ENCODE data around the gene EPSTI1.
"Not testable (repeated sequence)": the region's sequence is repeated elsewhere in the genome, so short reads cannot be mapped to it uniquely, and the experiment has no call there.

The EPSTI1 gene

GRCh38 chr13:42864952-42865767 is 126.9 kb downstream of the EPSTI1 start:
- Histone ChIP-seq H3K4me1 (ENCODE audit: insufficient read depth, low read length) (no peaks in the 10 kb centered on the region), H3K27ac (ENCODE audit: low read depth, low read length) (no peak overlapping the region), H3K9me3 (ENCODE audit: low read length) (no peaks in the 10 kb centered on the region), H3K9ac (ENCODE audit: low read length) (no peak overlapping the region), H3K27me3 (ENCODE audit: control insufficient read depth in 1 of 2, insufficient read depth in 2 of 2, low read length in 2 of 2) (no peaks in the 10 kb centered on the region), H3K36me3 (ENCODE audit: insufficient read depth, low read length) (no peaks in the 10 kb centered on the region), H3K4me3 (ENCODE audit: low read depth in 1 of 2, low read length in 2 of 2) (no peak overlapping the region)

- H3K27ac ChIP-seq (ENCODE audit: low read depth, low read length); H3K9ac ChIP-seq (ENCODE audit: low read length); H3K9me3 ChIP-seq (ENCODE audit: low read length); H3K4me3 ChIP-seq (ENCODE audit: low read depth in 1 of 2, low read length in 2 of 2); H3K36me3 ChIP-seq (ENCODE audit: insufficient read depth, low read length); H3K27me3 ChIP-seq (ENCODE audit: control insufficient read depth in 1 of 2, insufficient read depth in 2 of 2, low read length in 2 of 2); H3K4me1 ChIP-seq (ENCODE audit: insufficient read depth, low read length): not testable (repeated sequence)
These were observed 129.7 kb downstream of the EPSTI1 start for GRCh38 chr13:42862370-42862769.

DNA sequence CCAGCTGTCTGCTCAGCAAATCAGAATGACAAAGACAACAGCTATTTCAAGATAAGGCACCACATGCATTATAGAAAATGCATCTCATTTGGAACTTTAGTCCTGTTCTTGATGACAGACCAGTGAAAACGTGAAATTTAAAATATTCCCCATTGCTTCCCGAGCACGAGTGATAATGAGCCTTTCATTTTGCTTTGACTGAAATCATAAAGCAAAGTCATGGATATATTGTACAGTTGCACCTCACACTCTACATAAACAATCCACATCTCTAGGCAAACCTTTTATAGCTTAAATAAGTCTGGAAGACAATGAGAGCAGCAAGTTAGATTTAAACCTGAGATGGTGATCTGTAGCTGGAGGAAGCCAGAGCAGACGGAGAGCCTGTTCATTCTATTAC is 131.6 kb downstream of the EPSTI1 start:
- Histone ChIP-seq H3K27ac (ENCODE audit: low read depth, low read length) (no peak overlapping the region), H3K36me3 (ENCODE audit: insufficient read depth, low read length) (no peaks in the 10 kb centered on the region), H3K9me3 (ENCODE audit: low read length) (no peaks in the 10 kb centered on the region), H3K4me1 (ENCODE audit: insufficient read depth, low read length) (no peaks in the 10 kb centered on the region), H3K9ac (ENCODE audit: low read length) (no peak overlapping the region), H3K4me3 (ENCODE audit: low read depth in 1 of 2, low read length in 2 of 2) (no peak overlapping the region), H3K27me3 (ENCODE audit: control insufficient read depth in 1 of 2, insufficient read depth in 2 of 2, low read length in 2 of 2) (no peaks in the 10 kb centered on the region)

DNA sequence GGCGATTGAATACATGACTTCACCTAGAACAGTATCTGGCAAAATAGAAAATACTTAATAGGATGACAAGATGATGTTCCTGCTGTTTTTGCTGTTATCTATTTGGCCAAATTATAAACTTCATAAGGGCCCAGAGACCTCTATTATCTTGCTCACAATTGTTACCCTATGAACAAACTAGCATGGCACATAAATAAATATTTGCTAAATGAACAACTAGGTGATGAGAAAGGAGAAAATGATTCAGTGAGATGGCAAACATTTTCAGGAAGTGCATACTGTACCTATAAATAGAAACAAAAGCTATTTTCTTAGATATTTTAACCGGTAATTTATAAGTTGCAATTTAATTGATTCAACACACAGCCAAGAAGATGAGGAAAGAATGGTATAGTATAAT is 132.3 kb downstream of the EPSTI1 start:
- no peaks in the 10 kb centered on the region for H3K27me3 ChIP-seq (ENCODE audit: control insufficient read depth in 1 of 2, insufficient read depth in 2 of 2, low read length in 2 of 2)
- no peaks in the 10 kb centered on the region for H3K9me3 ChIP-seq (ENCODE audit: low read length)
- H3K27ac ChIP-seq (ENCODE audit: low read depth, low read length), result no peak overlapping the region
- no peak overlapping the region for H3K4me3 ChIP-seq (ENCODE audit: low read depth in 1 of 2, low read length in 2 of 2)
- H3K9ac ChIP-seq (ENCODE audit: low read length), result no peak overlapping the region
- H3K4me1 ChIP-seq (ENCODE audit: insufficient read depth, low read length), result no peaks in the 10 kb centered on the region
- no peaks in the 10 kb centered on the region for H3K36me3 ChIP-seq (ENCODE audit: insufficient read depth, low read length)

DNA sequence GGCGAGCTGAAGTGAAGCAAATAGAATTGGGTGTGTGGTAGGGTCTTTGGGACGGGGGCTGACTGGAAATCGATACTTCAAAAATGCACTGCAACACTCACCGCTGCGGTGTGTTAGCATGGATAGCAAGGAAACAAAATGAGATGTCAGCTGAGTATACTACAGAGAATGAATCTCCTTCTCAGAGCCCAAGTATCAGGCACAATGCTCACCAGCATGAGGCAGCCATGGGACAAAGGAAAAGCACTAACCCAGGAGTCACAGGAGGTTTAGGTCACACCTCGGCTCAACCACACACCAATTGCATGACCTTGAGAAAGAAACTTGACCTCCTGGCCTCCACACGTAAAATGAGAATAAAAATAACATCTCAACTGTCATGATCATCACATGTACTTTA is 136.6 kb downstream of the EPSTI1 start:
- no peaks in the 10 kb centered on the region for H3K36me3 ChIP-seq (ENCODE audit: insufficient read depth, low read length)
- no peak overlapping the region for H3K27ac ChIP-seq (ENCODE audit: low read depth, low read length)
- no peak overlapping the region for H3K9ac ChIP-seq (ENCODE audit: low read length)
- no peaks in the 10 kb centered on the region for H3K27me3 ChIP-seq (ENCODE audit: control insufficient read depth in 1 of 2, insufficient read depth in 2 of 2, low read length in 2 of 2)
- no peaks in the 10 kb centered on the region for H3K4me1 ChIP-seq (ENCODE audit: insufficient read depth, low read length)
- no peaks in the 10 kb centered on the region for H3K9me3 ChIP-seq (ENCODE audit: low read length)
- H3K4me3 ChIP-seq (ENCODE audit: low read depth in 1 of 2, low read length in 2 of 2), result no peak overlapping the region

- Histone ChIP-seq H3K36me3 (ENCODE audit: insufficient read depth, low read length) (no peaks in the 10 kb centered on the region), H3K27me3 (ENCODE audit: control insufficient read depth in 1 of 2, insufficient read depth in 2 of 2, low read length in 2 of 2) (no peaks in the 10 kb centered on the region), H3K27ac (ENCODE audit: low read depth, low read length) (no peak overlapping the region), H3K4me1 (ENCODE audit: insufficient read depth, low read length) (no peaks in the 10 kb centered on the region), H3K9ac (ENCODE audit: low read length) (no peak overlapping the region), H3K4me3 (ENCODE audit: low read depth in 1 of 2, low read length in 2 of 2) (no peak overlapping the region), H3K9me3 (ENCODE audit: low read length) (no peaks in the 10 kb centered on the region)
These were observed 139.9 kb downstream of the EPSTI1 start for GRCh38 chr13:42852136-42852535.

DNA sequence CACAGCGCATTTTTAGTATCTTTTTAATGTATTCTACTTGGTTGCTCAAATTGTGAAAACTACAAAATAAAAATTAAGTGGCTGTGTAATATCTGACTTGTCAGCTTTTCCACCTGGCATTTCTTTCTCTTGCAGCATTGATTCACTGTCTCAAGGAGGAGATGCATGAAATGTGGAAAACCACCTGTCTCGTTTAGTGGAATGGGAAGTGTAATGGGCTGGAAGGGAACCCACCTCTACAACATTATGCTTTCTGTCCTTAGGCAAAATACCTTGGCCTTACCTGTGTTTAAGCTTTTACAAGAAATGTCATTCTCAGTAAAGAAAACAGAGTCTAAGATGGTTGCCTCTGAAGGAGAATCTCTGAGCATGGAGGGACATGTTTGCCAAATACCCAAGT is 142.8 kb downstream of the EPSTI1 start:
- H3K36me3 ChIP-seq (ENCODE audit: insufficient read depth, low read length), result no peaks in the 10 kb centered on the region
- no peak overlapping the region for H3K4me3 ChIP-seq (ENCODE audit: low read depth in 1 of 2, low read length in 2 of 2)
- H3K27ac ChIP-seq (ENCODE audit: low read depth, low read length), result no peak overlapping the region
- H3K4me1 ChIP-seq (ENCODE audit: insufficient read depth, low read length), result no peaks in the 10 kb centered on the region
- no peaks in the 10 kb centered on the region for H3K9me3 ChIP-seq (ENCODE audit: low read length)
- H3K9ac ChIP-seq (ENCODE audit: low read length), result no peak overlapping the region
- no peaks in the 10 kb centered on the region for H3K27me3 ChIP-seq (ENCODE audit: control insufficient read depth in 1 of 2, insufficient read depth in 2 of 2, low read length in 2 of 2)

- H3K27ac ChIP-seq (ENCODE audit: low read depth, low read length), result no peak overlapping the region
These were observed 144.0 kb downstream of the EPSTI1 start for GRCh38 chr13:42847891-42848663.

GRCh38 chr13:42836930-42837690 is 154.9 kb downstream of the EPSTI1 start:
- Histone ChIP-seq H3K27ac (ENCODE audit: low read depth, low read length) (no peak overlapping the region), H3K9ac (ENCODE audit: low read length) (no peak overlapping the region), H3K9me3 (ENCODE audit: low read length) (no peaks in the 10 kb centered on the region), H3K4me3 (ENCODE audit: low read depth in 1 of 2, low read length in 2 of 2) (no peak overlapping the region), H3K27me3 (ENCODE audit: control insufficient read depth in 1 of 2, insufficient read depth in 2 of 2, low read length in 2 of 2) (no peaks in the 10 kb centered on the region), H3K36me3 (ENCODE audit: insufficient read depth, low read length) (no peaks in the 10 kb centered on the region), H3K4me1 (ENCODE audit: insufficient read depth, low read length) (peaks cover 7% of the 10 kb centered on the region)

More at GRCh38 chr13:42847891-42848663, 144.0 kb downstream of the EPSTI1 start:
- Histone ChIP-seq H3K9ac (ENCODE audit: low read length) (no peak overlapping the region), H3K36me3 (ENCODE audit: insufficient read depth, low read length) (no peaks in the 10 kb centered on the region), H3K4me1 (ENCODE audit: insufficient read depth, low read length) (no peaks in the 10 kb centered on the region), H3K27me3 (ENCODE audit: control insufficient read depth in 1 of 2, insufficient read depth in 2 of 2, low read length in 2 of 2) (no peaks in the 10 kb centered on the region), H3K9me3 (ENCODE audit: low read length) (no peaks in the 10 kb centered on the region), H3K4me3 (ENCODE audit: low read depth in 1 of 2, low read length in 2 of 2) (no peak overlapping the region)
